ENCODE data around the gene UAP1L1. TPM values are rescaled to one million over a fixed set of nuclear protein-coding genes. Genes with fewer than 3 reads are reported as not detected.

Gene UAP1L1
- polyA plus RNA-seq, 4 donors: 0.89 to 25.8 (median 5.3) TPM

DNA sequence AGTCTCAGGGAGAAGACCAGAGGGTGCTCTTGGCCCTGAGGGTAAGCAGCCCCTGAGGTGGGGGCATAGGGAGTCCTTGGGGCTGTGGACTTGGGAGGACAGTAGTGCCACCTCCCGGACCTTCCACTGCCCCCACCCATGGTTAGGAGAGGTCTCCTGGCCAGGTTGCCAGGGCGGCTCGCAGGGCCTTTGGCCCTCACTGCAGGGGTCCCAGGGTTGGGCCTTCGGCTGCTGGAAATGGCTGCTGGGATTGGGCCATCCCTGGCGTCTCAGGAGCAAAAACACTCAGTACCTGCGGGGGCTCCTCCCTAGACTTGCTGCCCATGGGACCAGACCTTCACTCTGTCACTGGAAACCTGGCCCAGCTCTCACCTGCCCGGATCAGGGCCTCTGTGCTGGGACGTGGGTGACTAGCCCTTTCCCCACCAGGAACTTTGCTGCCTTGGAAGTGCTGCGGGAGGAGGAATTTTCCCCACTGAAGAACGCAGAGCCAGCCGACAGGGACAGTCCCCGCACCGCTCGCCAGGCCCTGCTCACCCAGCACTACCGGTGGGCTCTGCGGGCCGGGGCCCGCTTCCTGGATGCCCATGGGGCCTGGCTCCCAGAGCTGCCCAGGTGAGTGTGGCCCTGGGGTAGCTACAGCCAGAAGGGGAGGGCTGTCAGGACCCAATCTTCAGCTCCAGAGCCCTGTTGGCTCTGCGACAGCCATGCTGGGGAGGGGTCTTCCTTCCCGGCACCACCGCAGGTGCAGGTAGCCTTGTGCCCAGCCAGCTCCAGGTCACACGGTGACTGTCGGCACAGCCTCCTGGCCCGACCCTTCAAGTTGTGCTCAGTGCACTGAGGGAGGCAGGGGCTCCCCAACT is 3.2 kb downstream of the UAP1L1 start:
- FAIRE-seq: no peak

DNA sequence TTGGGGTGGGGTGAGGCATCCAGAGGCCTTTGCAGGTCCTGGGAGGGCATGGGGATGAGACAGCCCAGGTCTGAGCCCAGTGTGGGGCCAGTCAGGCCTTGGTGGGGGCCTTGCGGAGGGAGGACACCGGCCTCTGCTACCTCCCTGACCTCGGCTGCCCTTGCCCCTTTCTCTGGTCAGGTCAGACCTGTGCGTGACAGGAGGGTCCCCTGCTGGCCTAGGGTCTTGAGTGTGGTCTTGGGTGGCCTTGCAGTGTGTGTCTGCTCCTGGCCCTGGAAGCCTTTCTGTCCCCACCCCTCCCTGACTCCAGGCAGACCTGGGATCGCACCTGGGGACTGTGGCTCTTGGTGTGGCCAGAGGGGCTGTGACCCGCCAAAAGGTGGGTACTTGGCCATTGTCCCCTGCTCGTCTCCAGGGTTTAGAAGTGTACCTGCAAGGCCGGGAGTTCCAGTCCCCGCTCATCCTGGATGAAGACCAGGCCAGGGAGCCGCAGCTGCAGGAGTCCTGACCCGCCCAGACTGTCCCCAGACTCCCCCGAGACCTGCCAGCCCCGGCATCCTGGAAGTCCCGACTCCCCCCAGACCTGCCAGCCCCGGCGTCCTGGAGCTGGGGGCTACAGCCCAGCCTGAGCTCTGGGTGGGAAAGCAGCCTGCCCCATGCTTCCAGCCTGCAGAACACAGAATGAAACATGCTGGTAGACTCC is 5.1 kb downstream of the UAP1L1 start:
- Histone ChIP-seq H3K36me3 (ENCODE audit: control insufficient read depth in 3 of 3, insufficient read depth in 2 of 3, low read depth in 1 of 3, low read length in 3 of 3) (peaks cover 0 to 56% (median 0%) of the 10 kb centered on the region in 3 donors), H3K27me3 (ENCODE audit: control insufficient read depth in 3 of 3, insufficient read depth in 3 of 3, low read length in 3 of 3) (peaks cover 0 to 26% (median 0%) of the 10 kb centered on the region in 3 donors), H3K9me3 (ENCODE audit: control insufficient read depth in 2 of 2, insufficient read depth in 1 of 2, low read depth in 1 of 2, low read length in 1 of 2) (no peaks in the 10 kb centered on the region), H3K4me1 (ENCODE audit: control insufficient read depth in 3 of 3, insufficient read depth in 2 of 3, low read depth in 1 of 3, low read length in 2 of 3) (peaks cover 0 to 27% (median 9%) of the 10 kb centered on the region in 3 donors), H3K4me3 (ENCODE audit: low read depth in 1 of 3, low read length in 3 of 3) (no peak overlapping the region), H3K27ac (ENCODE audit: low read depth in 1 of 3, low read length in 2 of 3) (no peak overlapping the region)
- FAIRE-seq (no peak), DNase-seq (no peak)
- 90 to 93% (median 90%) methylated on average over 13 to 16 of the region's 16 CpGs for WGBS, 3 donors

More for the DNA sequence above, 3.2 kb downstream of the UAP1L1 start:
- Histone ChIP-seq H3K4me1 (ENCODE audit: control insufficient read depth in 3 of 3, insufficient read depth in 2 of 3, low read depth in 1 of 3, low read length in 2 of 3) (peaks cover 2 to 26% (median 9%) of the 10 kb centered on the region in 3 donors), H3K4me3 (ENCODE audit: low read depth in 1 of 3, low read length in 3 of 3) (no peak overlapping the region), H3K9me3 (ENCODE audit: control insufficient read depth in 2 of 2, insufficient read depth in 1 of 2, low read depth in 1 of 2, low read length in 1 of 2) (no peaks in the 10 kb centered on the region), H3K36me3 (ENCODE audit: control insufficient read depth in 3 of 3, insufficient read depth in 2 of 3, low read depth in 1 of 3, low read length in 3 of 3) (peaks cover 0 to 57% (median 0%) of the 10 kb centered on the region in 3 donors), H3K27ac (ENCODE audit: low read depth in 1 of 3, low read length in 2 of 3) (no peak overlapping the region), H3K27me3 (ENCODE audit: control insufficient read depth in 3 of 3, insufficient read depth in 3 of 3, low read length in 3 of 3) (peaks cover 0 to 30% (median 0%) of the 10 kb centered on the region in 3 donors)
- WGBS, 3 donors: 91 to 96% (median 94%) methylated on average over 24 of the region's 24 CpGs
- no peak for DNase-seq

DNA sequence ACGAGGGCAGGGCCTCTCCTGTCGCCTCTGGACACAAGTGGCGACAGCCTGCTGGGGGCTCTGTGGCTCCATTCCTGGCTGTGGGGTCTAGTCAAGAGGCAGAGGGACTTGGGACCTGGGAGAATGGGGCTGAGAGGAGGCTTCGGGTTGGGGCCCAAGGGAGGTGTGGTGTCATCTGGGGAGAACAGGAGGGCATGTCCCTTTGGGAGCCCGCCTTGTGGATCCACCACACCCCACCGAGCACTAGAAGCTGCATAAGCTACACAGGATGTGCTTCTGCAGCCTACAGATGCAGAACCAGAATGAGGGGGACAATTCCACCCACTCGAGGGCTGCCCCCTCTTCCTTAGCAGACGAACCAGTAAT is 5.6 kb downstream of the UAP1L1 start:
- Histone ChIP-seq H3K27ac (ENCODE audit: low read depth in 1 of 3, low read length in 2 of 3) (peak overlapping the region in 1 of 3 donors; percentile 67), H3K4me3 (ENCODE audit: low read depth in 1 of 3, low read length in 3 of 3) (no peak overlapping the region), H3K4me1 (ENCODE audit: control insufficient read depth in 3 of 3, insufficient read depth in 2 of 3, low read depth in 1 of 3, low read length in 2 of 3) (peaks cover 0 to 32% (median 14%) of the 10 kb centered on the region in 3 donors), H3K9me3 (ENCODE audit: control insufficient read depth in 2 of 2, insufficient read depth in 1 of 2, low read depth in 1 of 2, low read length in 1 of 2) (no peaks in the 10 kb centered on the region), H3K27me3 (ENCODE audit: control insufficient read depth in 3 of 3, insufficient read depth in 3 of 3, low read length in 3 of 3) (peaks cover 0 to 24% (median 0%) of the 10 kb centered on the region in 3 donors), H3K36me3 (ENCODE audit: control insufficient read depth in 3 of 3, insufficient read depth in 2 of 3, low read depth in 1 of 3, low read length in 3 of 3) (peaks cover 0 to 56% (median 0%) of the 10 kb centered on the region in 3 donors)
- FAIRE-seq: no peak
- 83 to 88% (median 86%) methylated on average over 8 of the region's 8 CpGs for WGBS, 3 donors
- DNase-seq: no peak

DNA sequence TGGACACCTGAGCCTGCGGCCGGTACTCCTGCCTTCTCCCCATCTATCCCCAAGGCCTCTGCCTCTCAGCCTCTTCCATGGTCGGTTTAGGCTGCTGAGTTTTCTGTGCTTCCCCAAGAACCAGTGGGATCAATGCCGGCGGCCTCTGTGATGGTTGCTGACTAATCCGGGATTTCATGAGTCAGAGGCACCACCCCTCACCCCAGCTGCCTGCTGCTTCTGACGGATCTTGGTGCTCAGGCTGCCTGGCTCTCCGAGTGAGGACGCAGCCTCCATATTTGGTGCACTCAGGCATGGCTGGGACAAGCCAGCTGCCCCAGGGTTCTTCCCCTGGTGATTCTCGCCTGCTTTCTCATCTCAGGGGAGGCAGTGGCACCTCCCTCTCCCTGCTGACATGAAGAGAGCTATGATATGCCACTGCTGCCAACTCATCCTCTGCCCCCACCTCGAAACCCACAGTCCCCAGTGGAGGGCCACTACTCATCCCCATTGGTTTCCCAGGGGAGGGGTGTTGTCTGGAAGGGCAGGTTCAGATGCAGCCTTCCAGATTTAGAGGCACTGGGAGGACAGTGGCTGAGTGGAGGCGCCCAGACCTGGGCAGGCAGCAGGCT is 6.2 kb downstream of the UAP1L1 start:
- FAIRE-seq (no peak), DNase-seq (peak in 1 of 2 donors; percentile 63)
- 35 to 56% (median 54%) methylated on average over 12 of the region's 12 CpGs for whole genome bisulfite sequencing, 3 donors
- H3K27me3 ChIP-seq (ENCODE audit: control insufficient read depth in 3 of 3, insufficient read depth in 3 of 3, low read length in 3 of 3): peaks cover 0 to 18% (median 0%) of the 10 kb centered on the region in 3 donors
- H3K9me3 ChIP-seq (ENCODE audit: control insufficient read depth in 2 of 2, insufficient read depth in 1 of 2, low read depth in 1 of 2, low read length in 1 of 2): no peaks in the 10 kb centered on the region
- H3K4me3 ChIP-seq (ENCODE audit: low read depth in 1 of 3, low read length in 3 of 3): no peak overlapping the region
- H3K4me1 ChIP-seq (ENCODE audit: control insufficient read depth in 3 of 3, insufficient read depth in 2 of 3, low read depth in 1 of 3, low read length in 2 of 3): peaks cover 0 to 27% (median 10%) of the 10 kb centered on the region in 3 donors
- peaks cover 0 to 53% (median 0%) of the 10 kb centered on the region in 3 donors for H3K36me3 ChIP-seq (ENCODE audit: control insufficient read depth in 3 of 3, insufficient read depth in 2 of 3, low read depth in 1 of 3, low read length in 3 of 3)
- peak overlapping the region in 1 of 3 donors; percentile 67 for H3K27ac ChIP-seq (ENCODE audit: low read depth in 1 of 3, low read length in 2 of 3)

DNA sequence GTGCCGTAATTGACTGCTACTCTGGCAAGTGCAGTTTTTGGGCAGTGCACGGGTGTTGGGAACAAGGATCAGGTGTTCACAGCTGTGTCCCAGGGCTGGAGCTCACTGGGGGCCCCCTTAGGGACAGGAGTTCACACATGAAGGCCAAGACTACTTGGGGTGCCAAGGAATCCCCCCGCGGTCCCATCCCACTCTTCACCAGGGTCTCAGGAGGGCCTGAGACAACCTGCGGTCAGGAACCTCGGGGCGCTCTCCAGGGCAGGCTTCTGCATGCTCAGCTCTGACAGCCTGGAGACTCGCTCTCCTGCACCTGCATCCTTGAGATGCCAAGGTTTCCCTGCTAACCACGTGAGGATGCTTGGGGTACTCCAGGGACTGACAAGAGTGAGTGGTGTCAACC is 7.2 kb downstream of the UAP1L1 start:
- H3K27ac ChIP-seq (ENCODE audit: low read depth in 1 of 3, low read length in 2 of 3): no peak overlapping the region
- no peak for DNase-seq
- no peak overlapping the region for H3K4me3 ChIP-seq (ENCODE audit: low read depth in 1 of 3, low read length in 3 of 3)
- FAIRE-seq: no peak
- 66 to 87% (median 78%) methylated on average over 9 of the region's 9 CpGs for WGBS, 3 donors
- H3K27me3 ChIP-seq (ENCODE audit: control insufficient read depth in 3 of 3, insufficient read depth in 3 of 3, low read length in 3 of 3): peaks cover 0 to 8% (median 0%) of the 10 kb centered on the region in 3 donors
- H3K9me3 ChIP-seq (ENCODE audit: control insufficient read depth in 2 of 2, insufficient read depth in 1 of 2, low read depth in 1 of 2, low read length in 1 of 2): no peaks in the 10 kb centered on the region
- H3K4me1 ChIP-seq (ENCODE audit: control insufficient read depth in 3 of 3, insufficient read depth in 2 of 3, low read depth in 1 of 3, low read length in 2 of 3): peaks cover 0 to 18% (median 10%) of the 10 kb centered on the region in 3 donors
- H3K36me3 ChIP-seq (ENCODE audit: control insufficient read depth in 3 of 3, insufficient read depth in 2 of 3, low read depth in 1 of 3, low read length in 3 of 3): peaks cover 0 to 48% (median 0%) of the 10 kb centered on the region in 3 donors

DNA sequence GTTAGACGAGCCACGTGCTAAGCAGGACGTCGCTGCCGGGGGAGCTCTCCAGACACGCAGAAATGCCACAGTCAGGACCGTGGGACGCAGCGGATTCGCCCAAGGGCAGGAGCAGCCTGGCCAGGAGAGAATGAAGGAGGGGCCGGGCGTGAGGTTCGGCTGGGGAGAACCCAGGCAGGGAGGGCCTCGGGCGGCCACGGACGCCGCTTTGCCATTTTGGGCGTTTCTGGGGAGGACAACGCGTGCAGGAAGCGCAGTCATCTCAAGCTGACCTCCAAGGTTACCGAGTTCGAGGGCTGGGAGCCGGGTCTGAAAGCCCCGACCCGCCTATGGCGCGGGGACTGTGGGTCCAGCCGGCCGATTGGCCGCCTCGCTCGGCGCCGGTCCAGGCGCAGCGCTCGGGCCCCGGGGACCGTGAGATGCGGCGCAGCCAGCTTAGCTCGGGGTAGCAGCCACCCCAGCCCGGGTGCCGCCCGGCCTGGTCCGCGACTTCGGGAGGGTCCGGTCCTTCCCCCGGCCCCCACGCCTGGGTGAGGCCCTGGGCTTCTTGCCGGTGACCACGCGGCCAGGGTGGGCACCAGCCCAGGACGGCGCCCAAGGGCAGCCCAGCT is 8.7 kb downstream of the UAP1L1 start:
- H3K9me3 ChIP-seq (ENCODE audit: control insufficient read depth in 2 of 2, insufficient read depth in 1 of 2, low read depth in 1 of 2, low read length in 1 of 2): no peaks in the 10 kb centered on the region
- H3K27me3 ChIP-seq (ENCODE audit: control insufficient read depth in 3 of 3, insufficient read depth in 3 of 3, low read length in 3 of 3): no peaks in the 10 kb centered on the region
- WGBS, 3 donors: 1% methylated on average over 44 to 58 of the region's 58 CpGs
- peaks cover 0 to 45% (median under 1%) of the 10 kb centered on the region in 3 donors for H3K36me3 ChIP-seq (ENCODE audit: control insufficient read depth in 3 of 3, insufficient read depth in 2 of 3, low read depth in 1 of 3, low read length in 3 of 3)
- peak; percentile 40 to 72 for DNase-seq
- peak overlapping the region; percentile 69 to 99 (median 94) for H3K27ac ChIP-seq (ENCODE audit: low read depth in 1 of 3, low read length in 2 of 3)
- H3K4me3 ChIP-seq (ENCODE audit: low read depth in 1 of 3, low read length in 3 of 3): peak overlapping the region; percentile 52 to 82 (median 61)
- H3K4me1 ChIP-seq (ENCODE audit: control insufficient read depth in 3 of 3, insufficient read depth in 2 of 3, low read depth in 1 of 3, low read length in 2 of 3): peaks cover 0 to 18% (median 10%) of the 10 kb centered on the region in 3 donors
- FAIRE-seq: no peak

DNA sequence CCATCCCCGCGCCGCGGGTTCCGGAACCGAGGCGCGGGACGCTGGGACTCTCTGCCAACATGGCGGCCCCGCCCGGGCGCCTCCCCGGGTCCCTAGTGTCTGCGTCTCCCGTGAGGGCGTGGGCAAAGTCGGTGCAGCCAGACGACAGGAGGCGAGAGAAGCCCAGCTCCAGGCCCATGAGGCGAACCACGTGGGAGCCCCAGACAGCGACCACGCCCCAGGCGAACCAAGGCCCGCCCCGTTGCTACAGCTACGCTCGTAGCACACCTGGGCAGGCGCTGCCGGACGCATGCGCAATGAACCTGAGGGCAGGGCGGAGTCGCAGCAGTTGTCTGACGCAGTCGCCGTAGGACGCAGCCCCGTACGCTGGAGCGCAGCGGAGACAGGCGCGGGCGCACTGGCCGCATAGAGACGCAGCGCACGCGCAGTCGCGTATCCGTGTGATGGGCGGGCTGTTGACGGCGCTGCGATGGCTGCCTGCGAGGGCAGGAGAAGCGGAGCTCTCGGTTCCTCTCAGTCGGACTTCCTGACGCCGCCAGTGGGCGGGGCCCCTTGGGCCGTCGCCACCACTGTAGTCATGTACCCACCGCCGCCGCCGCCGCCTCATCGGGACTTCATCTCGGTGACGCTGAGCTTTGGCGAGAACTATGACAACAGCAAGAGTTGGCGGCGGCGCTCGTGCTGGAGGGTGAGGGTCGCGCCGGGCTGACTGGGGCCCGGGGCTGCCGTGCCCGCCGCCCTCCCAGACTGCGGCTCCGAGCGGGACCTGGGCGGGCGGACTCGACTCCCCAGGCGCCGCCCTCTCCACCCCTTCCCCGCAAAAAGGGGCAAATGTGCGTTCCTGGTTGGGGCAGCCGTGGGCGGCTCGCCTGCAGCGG is 9.5 kb downstream of the UAP1L1 start, which contains the start of gene MAN1B1:
MAN1B1 (plus strand) TSS at position 455 of the 878 bp plus-strand sequence; CDS start at position 470, 15 bp downstream.
- DNase-seq: peak; percentile 99 to 100
- H3K27me3 ChIP-seq (ENCODE audit: control insufficient read depth in 3 of 3, insufficient read depth in 3 of 3, low read length in 3 of 3): no peaks in the 10 kb centered on the region
- WGBS, 3 donors: 0% methylated on average over 92 to 101 of the region's 101 CpGs

More for the DNA sequence above, 9.5 kb downstream of the UAP1L1 start, which contains the start of gene MAN1B1:
- Histone ChIP-seq H3K9me3 (ENCODE audit: control insufficient read depth in 2 of 2, insufficient read depth in 1 of 2, low read depth in 1 of 2, low read length in 1 of 2) (no peaks in the 10 kb centered on the region), H3K4me1 (ENCODE audit: control insufficient read depth in 3 of 3, insufficient read depth in 2 of 3, low read depth in 1 of 3, low read length in 2 of 3) (peaks cover 0 to 18% (median 10%) of the 10 kb centered on the region in 3 donors), H3K27ac (ENCODE audit: low read depth in 1 of 3, low read length in 2 of 3) (peak within 1 kb of the TSS; percentile 69 to 99 (median 94)), H3K4me3 (ENCODE audit: low read depth in 1 of 3, low read length in 3 of 3) (peak within 1 kb of the TSS; percentile 52 to 82 (median 61)), H3K36me3 (ENCODE audit: control insufficient read depth in 3 of 3, insufficient read depth in 2 of 3, low read depth in 1 of 3, low read length in 3 of 3) (peaks cover 0 to 43% (median 3%) of the 10 kb centered on the region in 3 donors)
- no peak for FAIRE-seq
